GM21367 (cell line): ENCODE results near the gene POLL.
"Not testable (repeated sequence)": the region's sequence is repeated elsewhere in the genome, so short reads cannot be mapped to it uniquely, and the experiment has no call there.

Source experiments
- ATAC-seq: cut with Tn5 transposase; IDR thresholded peaks from one replicate; pipeline ENCODE4 v1.9.1; 2021; ENCODE audit not compliant: unreplicated experiment

The POLL gene

GRCh38 chr10:101611096-101611905, 23.2 kb upstream of the POLL start:
- ATAC-seq = no peak

- no peak for ATAC-seq
Observed at GRCh38 chr10:101609481-101609880, 21.4 kb upstream of the POLL start.

GRCh38 chr10:101607124-101607523, 19.1 kb upstream of the POLL start:
- ATAC-seq = no peak

GRCh38 chr10:101602761-101603398, 14.8 kb upstream of the POLL start:
- ATAC-seq = no peak

- ATAC-seq = no peak
Observed at GRCh38 chr10:101601541-101601940, 13.5 kb upstream of the POLL start.

GRCh38 chr10:101597091-101597900, 9.2 kb upstream of the POLL start:
- no peak for ATAC-seq

GRCh38 chr10:101595591-101596433, 7.8 kb upstream of the POLL start:
- ATAC-seq = no peak

GRCh38 chr10:101593331-101593730, 5.3 kb upstream of the POLL start:
- not testable (repeated sequence) for ATAC-seq

GRCh38 chr10:101588879-101589278, 822 bp upstream of the POLL start:
- no peak for ATAC-seq

- ATAC-seq = no peak
Observed at GRCh38 chr10:101585841-101586240, 2.2 kb downstream of the POLL start.

GRCh38 chr10:101580486-101581399, 7.3 kb downstream of the POLL start:
- no peak for ATAC-seq

- no peak for ATAC-seq
Observed at GRCh38 chr10:101579516-101579870, 8.6 kb downstream of the POLL start.

GRCh38 chr10:101578803-101579515, 9.1 kb downstream of the POLL start:
- no peak for ATAC-seq

- no peak for ATAC-seq
Observed at GRCh38 chr10:101578192-101578591, 9.9 kb downstream of the POLL start.

GRCh38 chr10:101577121-101577871, 10.8 kb downstream of the POLL start:
- ATAC-seq = no peak

GRCh38 chr10:101576211-101576863, 11.7 kb downstream of the POLL start:
- ATAC-seq = no peak

GRCh38 chr10:101575580-101576210, 12.4 kb downstream of the POLL start:
- no peak for ATAC-seq

GRCh38 chr10:101575091-101575490, 13.0 kb downstream of the POLL start:
- no peak for ATAC-seq
